H1 (cell line): ENCODE results near the gene TMEM40. TPM values are rescaled to one million over a fixed set of nuclear protein-coding genes. Genes with fewer than 3 reads are reported as not detected.

Source experiments
- CTCF ChIA-PET: fragments of 300-600 bp; sonication (Branson Sonifier 250); formaldehyde crosslinking; loops from one replicate; lab custom pipeline; 2021; ENCODE audit not compliant: partially characterized antibody; lab: Charles Lee
- POLR2A ChIA-PET: fragments of 300-600 bp; sonication (Branson Sonifier 250); formaldehyde crosslinking; loops from one replicate; lab custom pipeline; 2021; ENCODE audit warnings: inconsistent platforms; ENCODE audit not compliant: partially characterized antibody; lab: Charles Lee
- DNase-seq, 2 experiments: peaks; one replicate each; pipeline versions ENCODE4 v3.0.0 to v3.0.0-alpha.2; 2010 to 2022; ENCODE audit warnings: low spot score in 2 of 2, low read depth in 1 of 2, mixed read lengths in 1 of 2
- FAIRE-seq: peaks from 2 replicates; lab custom pipeline; 2011; peaks lifted over from hg19 to GRCh38; lab: Jason Lieb, UNC
- H2AFZ ChIP-seq: 2 replicates; pipeline ENCODE4 v1.8.1; 2012; ENCODE audit warnings: low read length, inconsistent platforms
- H2AK5ac ChIP-seq: 2 replicates; pipeline ENCODE4 v1.6.1; 2013; ENCODE audit warnings: low read depth, low read length
- H2BK120ac ChIP-seq: replicated peaks from 2 replicates; pipeline ENCODE3; 2013; ENCODE audit warnings: low read depth, low read length, inconsistent platforms
- H2BK12ac ChIP-seq: 2 replicates; pipeline ENCODE4 v1.6.1; 2013; ENCODE audit warnings: low read depth, low read length
- H2BK15ac ChIP-seq: 2 replicates; pipeline ENCODE4 v1.6.1; 2013; ENCODE audit warnings: low read length
- H2BK20ac ChIP-seq: 2 replicates; pipeline ENCODE4 v1.6.1; 2013; ENCODE audit warnings: low read length
- H2BK5ac ChIP-seq: 2 replicates; pipeline ENCODE4 v1.6.1; 2013; ENCODE audit warnings: low read depth, low read length
- H3K14ac ChIP-seq: 2 replicates; pipeline ENCODE4 v1.6.1; 2013; ENCODE audit warnings: inconsistent platforms; ENCODE audit not compliant: insufficient read length
- H3K18ac ChIP-seq: 2 replicates; pipeline ENCODE4 v1.6.1; 2013; ENCODE audit warnings: low read length; ENCODE audit errors: extremely low read depth
- H3K23ac ChIP-seq: 2 replicates; pipeline ENCODE4 v1.6.1; 2013; ENCODE audit warnings: inconsistent platforms; ENCODE audit not compliant: insufficient read length
- H3K23me2 ChIP-seq: 2 replicates; pipeline ENCODE4 v1.6.1; 2013; ENCODE audit warnings: low read depth, low read length
- H3K27ac ChIP-seq: 2 replicates; pipeline ENCODE4 v1.6.1; 2011; ENCODE audit warnings: low read depth, low read length, inconsistent platforms
- H3K27me3 ChIP-seq, 4 experiments: replicated peaks in 1 of 4; 1 replicate in 1 of 4; 2 replicates in 3 of 4; pipeline versions ENCODE4 v1.6.1 to v1.8.1; 2011 to 2013; ENCODE audit warnings: low read length in 3 of 4, mild to moderate bottlenecking in 3 of 4, inconsistent platforms in 2 of 4, mixed read lengths in 2 of 4, moderate library complexity in 1 of 4; ENCODE audit not compliant: control insufficient read depth in 3 of 4, insufficient read depth in 3 of 4; ENCODE audit errors: extremely low read depth in 1 of 4
- H3K36me3 ChIP-seq, 4 experiments: 2 replicates each; pipeline versions ENCODE4 v1.6.1 to v1.8.1; 2011 to 2013; ENCODE audit warnings: mild to moderate bottlenecking in 4 of 4, low read length in 3 of 4, moderate library complexity in 2 of 4, control low read depth in 1 of 4, inconsistent platforms in 1 of 4; ENCODE audit not compliant: insufficient read depth in 4 of 4, control insufficient read depth in 2 of 4
- H3K4ac ChIP-seq: replicated peaks from 2 replicates; pipeline ENCODE3; 2013; ENCODE audit warnings: low read length, low read depth, mixed read lengths, inconsistent platforms; ENCODE audit not compliant: insufficient read length
- H3K4me1 ChIP-seq, 4 experiments: replicated peaks in 1 of 4; 1 replicate in 1 of 4; 2 replicates in 3 of 4; pipeline versions ENCODE4 v1.6.1 to v1.8.1; 2011 to 2013; ENCODE audit warnings: low read length in 3 of 4, inconsistent platforms in 2 of 4, mixed read lengths in 1 of 4; ENCODE audit not compliant: insufficient read depth in 4 of 4, control insufficient read depth in 3 of 4
- H3K4me2 ChIP-seq, 2 experiments: 2 replicates each; pipeline versions ENCODE4 v1.6.1 to v1.8.1; 2011 to 2013; ENCODE audit warnings: low read depth in 2 of 2, low read length in 2 of 2, control low read depth in 1 of 2, inconsistent platforms in 1 of 2, mild to moderate bottlenecking in 1 of 2; ENCODE audit not compliant: insufficient read depth in 1 of 2
- H3K4me3 ChIP-seq, 4 experiments: fragments of 200-600, 300-600 bp in 1 of 4; sonication (generic), shearing (Covaris generic), sonication (Bioruptor Twin) in 1 of 4; 2 replicates each; pipeline versions ENCODE4 v1.5.1 to v1.8.1; 2011 to 2016; ENCODE audit warnings: low read length in 4 of 4, low read depth in 3 of 4, control low read depth in 2 of 4, inconsistent platforms in 2 of 4, mild to moderate bottlenecking in 2 of 4, mixed read lengths in 1 of 4, moderate library complexity in 1 of 4; ENCODE audit not compliant: insufficient read depth in 2 of 4; ENCODE audit errors: extremely low read depth in 1 of 4
- H3K56ac ChIP-seq: replicated peaks from 2 replicates; pipeline ENCODE3; 2013; ENCODE audit warnings: low read depth, mild to moderate bottlenecking, mixed read lengths, low read length, inconsistent platforms; ENCODE audit not compliant: insufficient read length
- H3K79me1 ChIP-seq: 2 replicates; pipeline ENCODE4 v1.6.1; 2013; ENCODE audit warnings: low read depth, low read length, control low read depth
- H3K79me2 ChIP-seq, 2 experiments: 2 replicates each; pipeline versions ENCODE4 v1.6.1 to v1.8.1; 2012 to 2013; ENCODE audit warnings: low read length in 2 of 2, mild to moderate bottlenecking in 2 of 2, inconsistent platforms in 1 of 2; ENCODE audit not compliant: insufficient read depth in 2 of 2, control insufficient read depth in 1 of 2
- H3K9ac ChIP-seq, 4 experiments: replicated peaks in 1 of 4; 1 replicate in 1 of 4; 2 replicates in 3 of 4; pipeline versions ENCODE4 v1.6.1 to v1.8.1; 2011 to 2013; ENCODE audit warnings: low read depth in 3 of 4, low read length in 3 of 4, control low read depth in 2 of 4, mild to moderate bottlenecking in 2 of 4, moderate library complexity in 2 of 4, inconsistent platforms in 1 of 4; ENCODE audit errors: extremely low read depth in 1 of 4
- H3K9me3 ChIP-seq, 2 experiments: 2 replicates each; pipeline versions ENCODE4 v1.6.1 to v1.8.1; 2012 to 2013; ENCODE audit warnings: mild to moderate bottlenecking in 2 of 2, moderate library complexity in 2 of 2, control low read depth in 1 of 2, inconsistent platforms in 1 of 2, low read depth in 1 of 2, low read length in 1 of 2, mixed read lengths in 1 of 2; ENCODE audit not compliant: insufficient read depth in 2 of 2
- H4K20me1 ChIP-seq, 2 experiments: replicated peaks in 1 of 2; 2 replicates each; pipeline versions ENCODE3 to v1.8.1; 2011 to 2013; ENCODE audit warnings: inconsistent platforms in 2 of 2, low read length in 2 of 2, mild to moderate bottlenecking in 1 of 2; ENCODE audit not compliant: insufficient read depth in 2 of 2, control insufficient read depth in 1 of 2
- H4K5ac ChIP-seq: 2 replicates; pipeline ENCODE4 v1.6.1; 2013; ENCODE audit warnings: low read length, low read depth, mixed read lengths, inconsistent platforms; ENCODE audit not compliant: insufficient read length
- H4K8ac ChIP-seq: 2 replicates; pipeline ENCODE4 v1.8.0; 2013; ENCODE audit warnings: mild to moderate bottlenecking, moderate library complexity, low read length, inconsistent platforms; ENCODE audit not compliant: insufficient read depth; ENCODE audit errors: extremely low read depth
- H4K91ac ChIP-seq: replicated peaks from 2 replicates; pipeline ENCODE3; 2013; ENCODE audit warnings: low read length, mixed read lengths, inconsistent platforms; ENCODE audit not compliant: insufficient read length
- CTBP2 ChIP-seq: IDR thresholded peaks from 2 replicates; pipeline ENCODE4 v1.7.0; 2011; ENCODE audit warnings: borderline replicate concordance, mild to moderate bottlenecking, moderate library complexity, mixed read lengths, low read length; ENCODE audit not compliant: insufficient read depth, insufficient read length
- EGR1 ChIP-seq: IDR thresholded peaks from 2 replicates; pipeline ENCODE4 v1.6.1; 2011; ENCODE audit warnings: low read depth, low read length, borderline replicate concordance
- SP4 ChIP-seq: IDR thresholded peaks from 2 replicates; pipeline ENCODE4 v1.6.1; 2012; ENCODE audit warnings: low read length, inconsistent platforms
- WGBS, 2 experiments: shearing (Covaris generic) in 1 of 2; methylation state at CpG; one replicate each; pipeline versions ENCODE4 v1.1.6 to v1.1.7; 2013 to 2015; ENCODE audit warnings: low lambda C conversion rate in 2 of 2, mixed read lengths in 2 of 2, inconsistent platforms in 1 of 2, low coverage in 1 of 2, missing lambda C conversion rate in 1 of 2; ENCODE audit not compliant: insufficient replicate concordance in 2 of 2, insufficient coverage in 1 of 2, insufficient read length in 1 of 2; ENCODE audit errors: extremely low coverage in 1 of 2, missing lambda C conversion rate in 1 of 2; 5-methylcytosine and 5-hydroxymethylcytosine counted together
- polyA plus RNA-seq, 7 experiments: library from polyadenylated mRNA; depleted of rRNA in 3 of 7; stranded (reverse) in 5 of 7; unstranded in 2 of 7; fragments of >200 nt in 5 of 7; fragments of 200-250 nt in 2 of 7; gene quantifications; 1 replicate in 5 of 7; 2 replicates in 1 of 7; 4 replicates in 1 of 7; pipeline versions ENCODE4 v1.2.1 to v1.2.3, GENCODE V29; 2011 to 2013; ENCODE audit warnings: missing spikeins in 2 of 7, mixed read lengths in 2 of 7
- total RNA-seq: library from RNA; stranded (reverse); fragmentation: NEBNext Ultra II Directional; extraction: Animal tissue kit (Norgen Biotek cat#: 25700); gene quantifications from 2 replicates; pipeline ENCODE4 v1.2.1, GENCODE V29; 2021

Gene TMEM40
- total and polyA plus RNA-seq, 2 of the 8 experiments (the other 6 are each of a cell fraction or from before 2014, with no cell fraction given), result 0.18 TPM; not detected in 1

DNA sequence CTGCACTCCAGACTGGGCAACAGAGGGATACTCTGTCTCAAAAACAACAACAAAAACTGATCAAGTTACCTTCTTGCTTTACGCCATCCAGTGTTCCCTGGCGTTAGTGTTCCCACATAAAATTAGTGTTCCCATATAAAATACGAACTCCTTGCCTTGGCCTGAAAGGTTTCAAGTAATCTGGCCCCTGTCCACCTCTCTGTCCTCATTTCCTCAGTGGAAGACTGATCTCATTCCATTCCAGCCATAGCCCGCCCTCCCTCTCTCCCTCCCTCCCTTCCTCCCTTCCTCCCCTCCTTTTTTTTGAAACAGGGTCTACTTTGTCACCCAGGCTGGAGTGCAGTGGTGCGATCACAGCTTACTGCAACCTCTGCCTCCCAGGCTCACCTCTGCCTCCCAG is 34.6 kb upstream of the TMEM40 start:
- Histone ChIP-seq H4K20me1 (no peaks in the 10 kb centered on the region), H2AFZ (no peak overlapping the region), H3K4ac (no peak overlapping the region), H3K4me2 (no peak overlapping the region), H3K23ac (no peak overlapping the region), H3K4me1 (peaks cover 0 to 10% (median 2%) of the 10 kb centered on the region in 4 experiments; a peak in 4 of 7 replicates), H4K8ac (no peak overlapping the region), H3K9me3 (no peaks in the 10 kb centered on the region), H3K9ac (no peak overlapping the region), H2BK20ac (no peak overlapping the region), H3K18ac (no peak overlapping the region; the same call in 1 of the 2 replicates), H2AK5ac (no peak overlapping the region), H3K36me3 (no peaks in the 10 kb centered on the region), H2BK12ac (no peak overlapping the region), H3K14ac (no peak overlapping the region), H3K4me3 (no peak overlapping the region), H3K56ac (no peak overlapping the region), H3K27me3 (no peaks in the 10 kb centered on the region), H4K5ac (no peak overlapping the region), H3K79me1 (no peaks in the 10 kb centered on the region; the same call in 1 of the 2 replicates), H2BK15ac (no peak overlapping the region), H4K91ac (no peak overlapping the region), H3K23me2 (peaks cover 6% of the 10 kb centered on the region; the same call in 1 of the 2 replicates), H2BK5ac (no peak overlapping the region), H2BK120ac (no peak overlapping the region), H3K27ac (no peak overlapping the region), H3K79me2 (no peaks in the 10 kb centered on the region)
- ChIA-PET CTCF (interaction anchor here (1.2 kb wide), 1 partner anchor 15 kb away, joined by 6 read pairs; no protein-coding TSS in a partner anchor), POLR2A (interaction anchor here (1.3 to 1.8 kb wide), 2 partner anchors 13 to 39 kb away, joined by 3 to 8 read pairs; no protein-coding TSS in a partner anchor)
- FAIRE-seq, result no peak
- DNase-seq, result no peak
- WGBS, 2 experiments, result 93% methylated on average over 3 of the region's 5 CpGs; no CpG with 5 or more reads in 1 of the 2 experiments
- TF ChIP-seq CTBP2, result no peak
- no peak for TF ChIP-seq SP4
- TF ChIP-seq EGR1, result no peak
